WTC11 (cell line): Measurements from ENCODE around the gene TEX19.

Experiments used
- ESRRA ChIP-seq: sonication (generic); formaldehyde crosslinking; IDR thresholded peaks from 2 replicates; pipeline ENCODE4 v1.8.1; 2022; ENCODE audit warnings: mild to moderate bottlenecking, missing genetic modification reagents, borderline replicate concordance
- IRF2 ChIP-seq: sonication (generic); formaldehyde crosslinking; IDR thresholded peaks from 2 replicates; pipeline ENCODE4 v1.8.0; 2022; ENCODE audit warnings: low read depth, missing genetic modification reagents, borderline replicate concordance
- PRDM15 ChIP-seq: sonication (generic); formaldehyde crosslinking; IDR thresholded peaks from 2 replicates; pipeline ENCODE4 v1.8.0; 2022; ENCODE audit warnings: missing genetic modification reagents
- USF1 ChIP-seq: sonication (generic); formaldehyde crosslinking; IDR thresholded peaks from 2 replicates; pipeline ENCODE4 v1.8.0; 2022; ENCODE audit warnings: mild to moderate bottlenecking, missing genetic modification reagents
- ZNF512 ChIP-seq: sonication (generic); formaldehyde crosslinking; IDR thresholded peaks from 2 replicates; pipeline ENCODE4 v1.8.1; 2022; ENCODE audit warnings: missing genetic modification reagents, borderline replicate concordance
- ZSCAN18 ChIP-seq: fragments of 250-450 bp; sonication (Bioruptor Pico); IDR thresholded peaks from 2 replicates; pipeline ENCODE4 v2.1.2; 2022; ENCODE audit warnings: mild to moderate bottlenecking, moderate library complexity

GRCh38 chr17:82374626-82375331 is 15.7 kb downstream of the TEX19 start:
- no peak for TF ChIP-seq ESRRA (CRISPR knock-in tag)
- no peak for TF ChIP-seq PRDM15 (CRISPR knock-in tag)
- TF ChIP-seq IRF2 (CRISPR knock-in tag): no peak
- no peak for TF ChIP-seq ZNF512 (CRISPR knock-in tag)
- TF ChIP-seq ZSCAN18: no peak
- TF ChIP-seq USF1 (CRISPR knock-in tag): no peak
